Measurements from ENCODE around the gene GAS6.
"Not testable (repeated sequence)": the region's sequence is repeated elsewhere in the genome, so short reads cannot be mapped to it uniquely, and the experiment has no call there.

The GAS6 gene

GRCh38 chr13:113835461-113836270, 28.2 kb downstream of the GAS6 start:
- no peak for ATAC-seq

- no peak for ATAC-seq
Measured at GRCh38 chr13:113834496-113835200, 29.2 kb downstream of the GAS6 start.

GRCh38 chr13:113834006-113834405, 29.9 kb downstream of the GAS6 start:
- ATAC-seq: not testable (repeated sequence)

GRCh38 chr13:113833111-113833830, 30.6 kb downstream of the GAS6 start:
- no peak for ATAC-seq

- no peak for ATAC-seq
Measured at GRCh38 chr13:113832631-113833030, 31.2 kb downstream of the GAS6 start.

- ATAC-seq: no peak
Measured at GRCh38 chr13:113832205-113832604, 31.7 kb downstream of the GAS6 start.

- ATAC-seq: no peak
Measured at GRCh38 chr13:113831061-113831460, 32.8 kb downstream of the GAS6 start.

GRCh38 chr13:113830426-113830950, 33.4 kb downstream of the GAS6 start:
- not testable (repeated sequence) for ATAC-seq

GRCh38 chr13:113828282-113828825, 35.5 kb downstream of the GAS6 start:
- ATAC-seq: no peak

- ATAC-seq: no peak
Measured at GRCh38 chr13:113827021-113827420, 36.9 kb downstream of the GAS6 start.

- ATAC-seq: not testable (repeated sequence)
Measured at GRCh38 chr13:113826446-113826845, 37.4 kb downstream of the GAS6 start.

GRCh38 chr13:113825841-113826240, 38.0 kb downstream of the GAS6 start:
- ATAC-seq: no peak

- no peak for ATAC-seq
Measured at GRCh38 chr13:113823771-113824170, 40.1 kb downstream of the GAS6 start.

GRCh38 chr13:113822956-113823744, 40.7 kb downstream of the GAS6 start:
- no peak for ATAC-seq

- no peak for ATAC-seq
Measured at GRCh38 chr13:113822266-113822665, 41.6 kb downstream of the GAS6 start.

- ATAC-seq: no peak
Measured at GRCh38 chr13:113821847-113822246, 42.0 kb downstream of the GAS6 start.

GRCh38 chr13:113820813-113821651, 42.8 kb downstream of the GAS6 start:
- ATAC-seq: no peak

- ATAC-seq: no peak
Measured at GRCh38 chr13:113819731-113820715, 43.9 kb downstream of the GAS6 start.

GRCh38 chr13:113819341-113819730, 44.5 kb downstream of the GAS6 start:
- no peak for ATAC-seq
